22Rv1 (cell line): Measurements from ENCODE around the gene TEX22.

Experiments
- H3K27ac ChIP-seq: fragments of 450-650 bp; 2 replicates; pipeline ENCODE4 v1.5.1; 2017
- ZFX ChIP-seq: fragments of 450-650 bp; IDR thresholded peaks from 2 replicates; pipeline ENCODE4 v1.6.1; 2017; ENCODE audit warnings: antibody characterized with exemption, borderline replicate concordance
- TF ChIP-seq, protein P1 (sequence below): fragments of 450-650 bp; IDR thresholded peaks from 2 replicates; pipeline ENCODE4 v1.5.1; 2017; ENCODE audit warnings: mild to moderate bottlenecking

TEX22 gene

GRCh38 chr14:105398044-105398725 is at the start of gene TEX22:
Gene TEX22, plus strand, starts transcription at chr14:105398538. Its CDS starts 803 bp downstream, at chr14:105399341.
- H3K27ac ChIP-seq: peak within 1 kb of the TSS; percentile 74
- TF ChIP-seq ZFX: no peak
- TF ChIP-seq, protein P1, sequence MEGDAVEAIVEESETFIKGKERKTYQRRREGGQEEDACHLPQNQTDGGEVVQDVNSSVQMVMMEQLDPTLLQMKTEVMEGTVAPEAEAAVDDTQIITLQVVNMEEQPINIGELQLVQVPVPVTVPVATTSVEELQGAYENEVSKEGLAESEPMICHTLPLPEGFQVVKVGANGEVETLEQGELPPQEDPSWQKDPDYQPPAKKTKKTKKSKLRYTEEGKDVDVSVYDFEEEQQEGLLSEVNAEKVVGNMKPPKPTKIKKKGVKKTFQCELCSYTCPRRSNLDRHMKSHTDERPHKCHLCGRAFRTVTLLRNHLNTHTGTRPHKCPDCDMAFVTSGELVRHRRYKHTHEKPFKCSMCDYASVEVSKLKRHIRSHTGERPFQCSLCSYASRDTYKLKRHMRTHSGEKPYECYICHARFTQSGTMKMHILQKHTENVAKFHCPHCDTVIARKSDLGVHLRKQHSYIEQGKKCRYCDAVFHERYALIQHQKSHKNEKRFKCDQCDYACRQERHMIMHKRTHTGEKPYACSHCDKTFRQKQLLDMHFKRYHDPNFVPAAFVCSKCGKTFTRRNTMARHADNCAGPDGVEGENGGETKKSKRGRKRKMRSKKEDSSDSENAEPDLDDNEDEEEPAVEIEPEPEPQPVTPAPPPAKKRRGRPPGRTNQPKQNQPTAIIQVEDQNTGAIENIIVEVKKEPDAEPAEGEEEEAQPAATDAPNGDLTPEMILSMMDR: no peak

DNA sequence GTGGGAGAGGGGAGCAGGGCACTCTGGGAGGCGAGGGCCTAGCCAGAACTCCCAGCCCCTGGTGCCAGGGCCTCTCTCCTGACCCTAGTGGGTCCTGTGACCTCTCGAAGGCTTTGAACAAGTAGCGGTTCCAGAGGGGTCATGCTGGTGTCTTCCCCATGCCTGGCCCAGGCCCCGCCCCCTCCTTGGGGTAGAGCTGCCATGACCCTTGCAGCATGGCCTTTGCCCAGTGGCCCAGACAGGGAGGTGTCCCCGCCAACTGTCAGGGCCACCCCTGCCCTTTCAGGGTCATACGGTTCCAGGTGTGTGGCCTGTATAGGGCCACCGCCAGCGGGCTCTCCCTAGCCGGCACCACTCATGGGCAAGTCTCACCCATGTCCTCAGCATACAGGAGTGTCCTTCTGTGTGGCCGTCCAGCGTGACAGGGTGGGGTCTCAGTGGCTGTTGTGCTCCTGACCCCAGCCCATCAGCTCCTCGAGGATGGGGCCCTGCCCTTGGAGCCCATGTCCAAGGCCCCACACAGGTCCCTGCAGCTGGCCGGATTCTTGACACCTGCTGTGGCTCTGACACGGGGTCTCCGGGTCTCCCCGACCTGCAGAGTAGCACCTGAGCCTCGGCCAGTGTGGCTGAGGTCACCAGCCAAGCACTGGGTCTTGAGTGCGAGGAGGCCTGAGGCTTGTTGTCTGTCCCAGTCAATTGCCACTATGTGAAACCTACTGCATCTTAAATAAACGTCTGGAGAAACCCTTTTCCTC is 49.2 kb upstream of the TEX22 start:
- TF ChIP-seq, protein P1: no peak
- no peak for TF ChIP-seq ZFX
- H3K27ac ChIP-seq: no peak overlapping the region

GRCh38 chr14:105349992-105350391 is 48.3 kb upstream of the TEX22 start:
- no peak overlapping the region for H3K27ac ChIP-seq
- TF ChIP-seq, protein P1: no peak
- TF ChIP-seq ZFX: no peak

- TF ChIP-seq, protein P1: no peak
- no peak for TF ChIP-seq ZFX
- H3K27ac ChIP-seq: no peak overlapping the region
Observed at GRCh38 chr14:105350450-105351244, 47.7 kb upstream of the TEX22 start.

DNA sequence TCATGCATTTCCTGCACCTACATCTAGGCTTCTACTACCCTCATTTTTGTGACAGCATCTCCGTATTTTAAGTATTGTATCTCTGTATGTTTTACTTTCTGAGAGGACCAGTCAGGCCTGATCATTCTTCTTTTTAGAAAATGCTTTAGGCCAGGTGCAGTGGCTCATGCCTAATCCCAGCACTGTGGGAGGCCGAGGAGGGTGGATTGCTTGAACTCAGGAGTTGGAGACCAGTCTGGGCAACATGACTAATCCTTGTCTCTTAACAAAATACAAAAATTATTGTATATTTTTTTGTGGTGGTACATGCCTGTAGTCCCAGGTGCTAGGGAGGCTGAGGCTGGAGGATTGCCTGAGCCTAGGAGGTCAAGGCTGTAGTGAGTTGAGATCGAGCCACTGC is 46.9 kb upstream of the TEX22 start:
- TF ChIP-seq, protein P1: no peak
- no peak for TF ChIP-seq ZFX
- H3K27ac ChIP-seq: peak overlapping the region; percentile 30; the same call in 1 of the 2 replicates

DNA sequence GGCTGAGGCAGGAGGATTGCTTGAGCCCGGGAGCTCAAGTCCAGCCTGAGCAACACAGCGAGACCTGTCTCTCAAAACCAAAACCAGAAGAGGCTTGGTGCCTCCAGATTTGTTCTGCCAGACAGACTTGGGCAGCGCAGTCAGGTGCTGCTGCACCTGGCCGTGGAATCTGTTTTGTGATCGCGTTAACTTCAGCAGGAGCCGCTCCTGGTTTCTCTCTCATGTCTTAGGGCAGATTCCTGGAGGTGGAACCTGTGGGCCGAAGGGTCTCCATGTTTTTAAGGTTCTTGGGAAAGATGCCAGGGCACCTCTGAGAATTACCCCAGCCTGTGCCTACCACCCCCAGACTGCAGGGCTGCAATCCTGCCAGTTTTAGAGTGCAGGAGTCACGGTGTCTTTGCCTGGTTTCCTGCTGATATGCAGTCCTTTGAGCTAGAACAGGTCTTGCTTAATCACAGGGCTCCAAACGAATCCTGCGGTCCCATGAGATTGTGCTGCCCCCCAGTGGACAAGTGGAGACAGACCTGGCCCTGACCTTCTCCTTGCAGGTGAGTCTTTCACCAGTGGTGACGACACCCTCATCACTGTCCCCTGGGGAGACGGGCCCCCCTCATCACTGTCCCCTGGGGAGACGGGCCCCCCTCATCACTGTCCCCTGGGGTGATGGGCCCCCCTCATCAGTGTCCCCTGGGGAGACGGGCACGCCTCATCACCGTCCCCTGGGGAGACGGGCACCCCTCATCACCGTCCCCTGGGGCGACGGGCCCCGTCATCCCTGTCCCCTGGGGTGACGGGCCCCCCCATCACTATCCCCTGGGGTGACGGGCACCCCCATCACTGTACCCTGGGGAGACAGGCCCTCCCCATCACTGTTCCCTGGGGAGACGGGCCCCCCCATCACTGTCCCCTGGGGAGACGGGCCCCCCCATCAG is 46.2 kb upstream of the TEX22 start:
- TF ChIP-seq ZFX: no peak
- TF ChIP-seq, protein P1: peak; percentile 69
- peak overlapping the region; percentile 30; the same call in 1 of the 2 replicates for H3K27ac ChIP-seq
